Sigmoid colon (tissue), 7 donors: ENCODE measurements around the gene DGKE. TPM values are rescaled to one million over a fixed set of nuclear protein-coding genes. Genes with fewer than 3 reads are reported as not detected.

Source experiments
- DNase-seq: peaks from one replicate; pipeline ENCODE4 v3.0.0-alpha.2; 2019
- H3K27ac ChIP-seq, 4 donors: fragments of 200-600 bp; sonication (generic); one replicate each; pipeline ENCODE4 v1.5.1; 2016 to 2019; ENCODE audit warnings: mild to moderate bottlenecking in 1 of 4
- H3K27me3 ChIP-seq, 3 donors: fragments of 200-600 bp; sonication (generic); one replicate each; pipeline ENCODE4 v1.5.1; 2019; ENCODE audit warnings: mild to moderate bottlenecking in 1 of 3
- H3K36me3 ChIP-seq, 4 donors: fragments of 200-600 bp; sonication (generic); one replicate each; pipeline ENCODE4 v1.5.1; 2016 to 2019
- H3K4me1 ChIP-seq, 4 donors: fragments of 200-600 bp; sonication (generic); one replicate each; pipeline ENCODE4 v1.5.1; 2017 to 2019
- H3K4me3 ChIP-seq, 4 donors: fragments of 200-600 bp; sonication (generic); one replicate each; pipeline ENCODE4 v1.5.1; 2017 to 2019; ENCODE audit warnings: mild to moderate bottlenecking in 2 of 4, moderate library complexity in 1 of 4
- H3K9me3 ChIP-seq, 4 donors: fragments of 200-600 bp in 3 of 4; sonication (generic) in 3 of 4; one replicate each; pipeline versions ENCODE4 v1.5.1 to v1.6.1; 2013 to 2019
- EP300 ChIP-seq, 4 donors: sonication (generic); formaldehyde crosslinking; IDR thresholded peaks; one replicate each; pipeline ENCODE4 v1.6.1; 2017; ENCODE audit warnings: antibody characterized with exemption in 4 of 4
- POLR2A ChIP-seq, 2 donors: fragments of 450-650 bp; IDR thresholded peaks; one replicate each; pipeline ENCODE4 v1.6.1; 2016; ENCODE audit warnings: antibody characterized with exemption in 2 of 2, mild to moderate bottlenecking in 2 of 2, moderate library complexity in 2 of 2
- POLR2AphosphoS5 ChIP-seq, 4 donors: sonication (generic); formaldehyde crosslinking; IDR thresholded peaks; one replicate each; pipeline ENCODE4 v1.6.1; 2017; ENCODE audit warnings: antibody characterized with exemption in 4 of 4
- WGBS, 2 donors: extraction: QIAGEN DNeasy Blood & Tissue Kit; methylation state at CpG; one replicate each; pipeline ENCODE4 v1.1.7; 2013; 5-methylcytosine and 5-hydroxymethylcytosine counted together
- intact Hi-C: fragments of 100-400 bp; cut with DNase I; formaldehyde crosslinking; loops from one replicate; pipeline ENCODE4 v1.15.1; 2023
- polyA plus RNA-seq, 3 donors: library from polyadenylated mRNA; stranded (reverse); fragments of 200-250 nt; gene quantifications; one replicate each; pipeline ENCODE4 v1.2.3, GENCODE V29; 2013
- total RNA-seq, 4 donors: library from RNA; depleted of rRNA; stranded (reverse); fragments of >200 nt; gene quantifications; one replicate each; pipeline ENCODE4 v1.1.0, GENCODE V29; 2016
- TF ChIP-seq, protein P1 (sequence below), 4 experiments: fragments of 450-650 bp in 3 of 4; fragments of 200-600 bp in 1 of 4; IDR thresholded peaks; one replicate each; pipeline ENCODE4 v1.5.1; 2016 to 2019; ENCODE audit warnings: antibody characterized with exemption in 4 of 4, mild to moderate bottlenecking in 3 of 4, moderate library complexity in 2 of 4
- donor health status: healthy with polysubstance abuse.
- donor health status: Bipolar disorder and iron deficiency.
- donor health status: healthy.

The DGKE gene
- total and polyA plus RNA-seq, 7 donors: 0.60 to 33.8 (median 20.3) TPM

DNA sequence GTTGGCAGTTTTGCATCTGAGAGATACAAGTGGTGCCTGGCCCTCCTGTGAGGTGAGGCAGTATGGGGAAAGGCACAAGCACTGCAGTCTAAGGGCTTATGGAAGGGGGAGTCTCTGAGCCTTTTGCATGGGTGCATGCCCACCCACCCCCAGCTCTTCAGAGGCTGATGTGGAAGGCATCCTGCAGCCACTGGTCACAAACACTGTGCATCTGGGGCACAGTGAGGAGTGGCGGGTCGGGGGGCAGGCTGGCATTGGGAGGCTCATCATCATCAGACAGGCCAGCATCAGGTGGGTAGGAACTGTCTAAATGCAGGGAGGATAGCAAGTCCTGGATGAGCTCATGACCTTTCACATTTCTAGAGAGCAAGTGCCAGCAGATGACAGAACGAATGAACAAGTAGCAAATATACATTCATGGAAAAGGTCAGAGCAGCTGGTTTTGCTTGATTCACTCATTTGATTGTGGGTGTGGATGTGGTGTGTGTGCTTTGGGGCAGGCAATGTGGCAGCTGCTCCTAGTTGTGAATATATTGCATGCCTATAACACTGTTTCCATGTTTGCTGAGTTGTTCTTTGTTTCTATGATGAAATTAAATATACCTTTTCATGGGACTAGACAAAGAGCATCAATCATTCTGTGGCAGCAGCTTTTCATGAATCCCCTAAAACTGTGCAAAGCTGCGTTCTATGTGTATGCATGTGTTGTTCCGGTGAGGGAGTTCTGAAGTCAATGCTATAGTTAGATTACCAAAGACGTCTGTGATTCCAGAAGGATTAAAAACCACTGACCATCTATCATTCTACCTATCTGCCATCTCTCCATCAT lies 50.7 kb downstream of the DGKE start:
- intact Hi-C loops: no loop called here
- DNase-seq: no peak
- 43 to 73% methylated on average over 6 of the region's 6 CpGs for WGBS, 2 donors
- no peaks in the 10 kb centered on the region for H3K4me1 ChIP-seq
- no peaks in the 10 kb centered on the region for H3K27me3 ChIP-seq
- no peak overlapping the region for H3K4me3 ChIP-seq
- no peak for TF ChIP-seq EP300 (IDR thresholded peaks at IDR 0.05)
- TF ChIP-seq POLR2AphosphoS5 (IDR thresholded peaks at IDR 0.05): no peak
- TF ChIP-seq POLR2A (IDR thresholded peaks at IDR 0.05): no peak
- TF ChIP-seq, protein P1, sequence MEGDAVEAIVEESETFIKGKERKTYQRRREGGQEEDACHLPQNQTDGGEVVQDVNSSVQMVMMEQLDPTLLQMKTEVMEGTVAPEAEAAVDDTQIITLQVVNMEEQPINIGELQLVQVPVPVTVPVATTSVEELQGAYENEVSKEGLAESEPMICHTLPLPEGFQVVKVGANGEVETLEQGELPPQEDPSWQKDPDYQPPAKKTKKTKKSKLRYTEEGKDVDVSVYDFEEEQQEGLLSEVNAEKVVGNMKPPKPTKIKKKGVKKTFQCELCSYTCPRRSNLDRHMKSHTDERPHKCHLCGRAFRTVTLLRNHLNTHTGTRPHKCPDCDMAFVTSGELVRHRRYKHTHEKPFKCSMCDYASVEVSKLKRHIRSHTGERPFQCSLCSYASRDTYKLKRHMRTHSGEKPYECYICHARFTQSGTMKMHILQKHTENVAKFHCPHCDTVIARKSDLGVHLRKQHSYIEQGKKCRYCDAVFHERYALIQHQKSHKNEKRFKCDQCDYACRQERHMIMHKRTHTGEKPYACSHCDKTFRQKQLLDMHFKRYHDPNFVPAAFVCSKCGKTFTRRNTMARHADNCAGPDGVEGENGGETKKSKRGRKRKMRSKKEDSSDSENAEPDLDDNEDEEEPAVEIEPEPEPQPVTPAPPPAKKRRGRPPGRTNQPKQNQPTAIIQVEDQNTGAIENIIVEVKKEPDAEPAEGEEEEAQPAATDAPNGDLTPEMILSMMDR (IDR thresholded peaks at IDR 0.05): no peak
- H3K27ac ChIP-seq: no peak overlapping the region
- H3K36me3 ChIP-seq: peaks cover 0 to 15% (median 4%) of the 10 kb centered on the region in 4 donors
- no peaks in the 10 kb centered on the region for H3K9me3 ChIP-seq

DNA sequence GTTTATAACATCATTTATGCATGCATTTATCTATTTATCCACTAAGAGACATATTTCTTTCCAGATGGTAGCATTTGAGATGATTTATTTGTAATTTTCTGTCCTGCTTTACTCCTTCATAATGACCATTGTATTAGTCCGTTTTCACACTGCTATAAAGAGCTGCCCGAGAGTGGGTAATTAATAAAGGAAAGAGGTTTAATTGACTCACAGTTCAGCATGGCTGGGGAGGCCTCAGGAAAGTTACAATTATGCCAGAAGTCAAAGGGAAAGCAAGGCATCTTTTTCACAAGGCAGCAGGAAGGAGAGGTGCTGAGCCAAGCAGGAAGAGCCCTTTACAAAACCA lies 51.3 kb downstream of the DGKE start:
- Histone ChIP-seq H3K9me3 (no peaks in the 10 kb centered on the region), H3K4me3 (no peak overlapping the region), H3K4me1 (no peaks in the 10 kb centered on the region), H3K27ac (no peak overlapping the region), H3K36me3 (peaks cover 0 to 18% (median 5%) of the 10 kb centered on the region in 4 donors), H3K27me3 (no peaks in the 10 kb centered on the region)
- intact Hi-C loops: no loop called here
- WGBS, 2 donors: 22 to 65% methylated on average over 2 of the region's 2 CpGs
- DNase-seq: no peak
- TF ChIP-seq, protein P1 (IDR thresholded peaks at IDR 0.05): no peak
- TF ChIP-seq EP300 (IDR thresholded peaks at IDR 0.05): no peak
- no peak for TF ChIP-seq POLR2AphosphoS5 (IDR thresholded peaks at IDR 0.05)
- no peak for TF ChIP-seq POLR2A (IDR thresholded peaks at IDR 0.05)

DNA sequence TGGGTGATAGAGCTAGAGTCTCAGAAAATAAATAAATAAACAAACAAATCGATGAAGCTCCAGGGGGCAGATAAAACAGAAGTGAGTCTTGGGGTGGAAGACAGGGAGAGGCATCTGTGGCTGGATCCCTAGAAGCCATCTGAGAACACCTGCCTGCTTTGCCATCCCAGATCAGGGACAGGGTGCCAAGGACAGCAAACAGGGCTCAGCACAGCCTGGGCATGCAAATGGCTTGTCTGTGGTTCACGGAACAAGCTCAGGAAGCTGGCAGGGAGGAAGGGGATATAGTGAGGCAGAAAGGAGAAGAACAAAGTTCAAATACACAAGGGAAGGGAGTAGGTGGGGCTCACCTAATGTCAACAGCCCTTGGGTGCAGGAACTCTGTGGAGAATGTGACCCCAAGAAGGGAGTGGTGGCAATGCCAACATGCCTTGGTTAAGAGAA lies 52.4 kb downstream of the DGKE start:
- 20 to 71% methylated on average over 2 of the region's 2 CpGs for WGBS, 2 donors
- no peaks in the 10 kb centered on the region for H3K27me3 ChIP-seq
- no peak overlapping the region for H3K27ac ChIP-seq
- no peak for TF ChIP-seq EP300 (IDR thresholded peaks at IDR 0.05)
- no peak for TF ChIP-seq POLR2A (IDR thresholded peaks at IDR 0.05)
- TF ChIP-seq POLR2AphosphoS5 (IDR thresholded peaks at IDR 0.05): no peak
- TF ChIP-seq, protein P1 (IDR thresholded peaks at IDR 0.05): no peak
- peaks cover 0 to 28% (median 11%) of the 10 kb centered on the region in 4 donors for H3K36me3 ChIP-seq
- no peaks in the 10 kb centered on the region for H3K4me1 ChIP-seq
- H3K9me3 ChIP-seq: no peaks in the 10 kb centered on the region
- intact Hi-C loops: no loop called here
- no peak for DNase-seq
- H3K4me3 ChIP-seq: no peak overlapping the region

DNA sequence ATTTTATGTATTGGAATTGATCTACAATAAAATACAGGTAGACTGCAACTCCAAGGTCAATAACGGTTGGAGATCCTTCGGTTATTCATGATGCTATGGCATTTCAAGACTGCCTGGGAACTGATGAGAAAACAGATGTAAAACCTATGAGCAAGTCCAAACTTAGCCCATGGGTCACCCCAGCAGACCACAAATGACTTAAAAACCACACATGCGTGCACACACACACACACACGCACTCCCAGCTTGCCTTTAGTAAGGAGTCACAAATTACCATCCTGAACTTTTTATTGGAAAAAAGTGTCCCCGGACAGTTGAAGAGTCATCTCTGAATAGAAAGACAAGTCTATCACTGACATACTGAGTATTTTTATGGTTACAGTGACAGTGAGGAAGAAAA lies 53.2 kb downstream of the DGKE start:
- no peak overlapping the region for H3K27ac ChIP-seq
- H3K4me3 ChIP-seq: no peak overlapping the region
- no peak for TF ChIP-seq EP300 (IDR thresholded peaks at IDR 0.05)
- TF ChIP-seq, protein P1 (IDR thresholded peaks at IDR 0.05): no peak
- no peak for TF ChIP-seq POLR2A (IDR thresholded peaks at IDR 0.05)
- no peak for TF ChIP-seq POLR2AphosphoS5 (IDR thresholded peaks at IDR 0.05)
- H3K4me1 ChIP-seq: no peaks in the 10 kb centered on the region
- no peak for DNase-seq
- H3K36me3 ChIP-seq: peaks cover 0 to 36% (median 16%) of the 10 kb centered on the region in 4 donors
- WGBS, 2 donors: 87 to 96% methylated on average over 5 of the region's 5 CpGs
- intact Hi-C loops: no loop called here
- H3K27me3 ChIP-seq: no peaks in the 10 kb centered on the region
- H3K9me3 ChIP-seq: no peaks in the 10 kb centered on the region
